Osteoblast (primary cell): ENCODE measurements around the gene ATOH8. TPM values are rescaled to one million over a fixed set of nuclear protein-coding genes. Genes with fewer than 3 reads are reported as not detected.
A peak's percentile ranks its signal among the peaks of the same experiment; 100 is the strongest.
"Not testable (repeated sequence)": the region's sequence is repeated elsewhere in the genome, so short reads cannot be mapped to it uniquely, and the experiment has no call there.

ENCODE experiments used
- DNase-seq: peaks from one replicate; pipeline ENCODE4 v3.0.0; 2011; ENCODE audit warnings: low spot score, mixed read lengths; ENCODE audit not compliant: insufficient read length; ENCODE audit errors: missing footprints
- H2AFZ ChIP-seq: 2 replicates; pipeline ENCODE4 v1.6.0; 2011; ENCODE audit warnings: mild to moderate bottlenecking, low read length
- H3K27ac ChIP-seq: 2 replicates; pipeline ENCODE4 v1.5.1; 2011; ENCODE audit warnings: mild to moderate bottlenecking, low read depth, low read length, moderate library complexity
- H3K27me3 ChIP-seq: 2 replicates; pipeline ENCODE4 v1.6.0; 2012; ENCODE audit warnings: mild to moderate bottlenecking, control low read depth, inconsistent platforms, low read length, moderate library complexity; ENCODE audit not compliant: insufficient read depth
- H3K36me3 ChIP-seq: 2 replicates; pipeline ENCODE4 v1.5.1; 2011; ENCODE audit warnings: mild to moderate bottlenecking, low read length, control low read depth, moderate library complexity; ENCODE audit not compliant: insufficient read depth
- H3K4me1 ChIP-seq: 2 replicates; pipeline ENCODE4 v1.5.1; 2011; ENCODE audit warnings: mild to moderate bottlenecking, low read length, control low read depth, moderate library complexity; ENCODE audit not compliant: insufficient read depth
- H3K4me2 ChIP-seq: 2 replicates; pipeline ENCODE4 v1.6.0; 2011; ENCODE audit warnings: mild to moderate bottlenecking, low read length; ENCODE audit not compliant: insufficient read depth
- H3K4me3 ChIP-seq: fragments of 200-600 bp; sonication (generic); 3 replicates; pipeline ENCODE4 v1.5.1; 2012; ENCODE audit warnings: mild to moderate bottlenecking, low read length, inconsistent platforms; ENCODE audit not compliant: insufficient read depth
- H3K79me2 ChIP-seq: 2 replicates; pipeline ENCODE4 v1.6.0; 2012; ENCODE audit warnings: mild to moderate bottlenecking, low read length, control low read depth, inconsistent platforms; ENCODE audit not compliant: insufficient read depth
- H3K9me3 ChIP-seq: 2 replicates; pipeline ENCODE4 v1.5.1; 2011; ENCODE audit warnings: low read depth, low read length, control low read depth
- H4K20me1 ChIP-seq: 2 replicates; pipeline ENCODE4 v1.6.0; 2012; ENCODE audit warnings: mild to moderate bottlenecking, low read length, control low read depth; ENCODE audit not compliant: insufficient read depth
- CTCF ChIP-seq: IDR thresholded peaks from 2 replicates; pipeline ENCODE4 v1.5.1; 2011; ENCODE audit warnings: mild to moderate bottlenecking, low read depth, low read length, moderate library complexity; ENCODE audit errors: extremely low read depth
- total RNA-seq: library from RNA; depleted of rRNA; stranded (reverse); fragments of >200 nt; gene quantifications from 2 replicates; pipeline ENCODE4 v1.2.3, GENCODE V29; 2012

The ATOH8 gene
- total RNA-seq, 1 donor, result 35.1 TPM

GRCh38 chr2:85712336-85712735 lies 41.5 kb upstream of the ATOH8 start:
- TF ChIP-seq CTCF, result no peak
- H3K4me1 ChIP-seq, result peaks cover 19% of the 10 kb centered on the region
- DNase-seq, result no peak

GRCh38 chr2:85712849-85713612 lies 40.8 kb upstream of the ATOH8 start:
- Histone ChIP-seq H3K4me3 (peak overlapping the region; percentile 11), H3K36me3 (no peaks in the 10 kb centered on the region), H3K27ac (peak overlapping the region; percentile 51), H2AFZ (no peak overlapping the region), H3K4me2 (peak overlapping the region; percentile 63), H3K4me1 (peaks cover 17% of the 10 kb centered on the region), H3K27me3 (peaks cover 5% of the 10 kb centered on the region), H3K79me2 (no peaks in the 10 kb centered on the region), H3K9me3 (no peaks in the 10 kb centered on the region), H4K20me1 (no peaks in the 10 kb centered on the region)
- DNase-seq, result peak; percentile 92
- TF ChIP-seq CTCF, result no peak

More at GRCh38 chr2:85712336-85712735, 41.5 kb upstream of the ATOH8 start:
- Histone ChIP-seq H2AFZ (no peak overlapping the region), H3K27me3 (peaks cover 5% of the 10 kb centered on the region), H4K20me1 (no peaks in the 10 kb centered on the region), H3K36me3 (no peaks in the 10 kb centered on the region), H3K79me2 (no peaks in the 10 kb centered on the region), H3K9me3 (no peaks in the 10 kb centered on the region), H3K4me2 (no peak overlapping the region), H3K4me3 (no peak overlapping the region), H3K27ac (no peak overlapping the region)

- no peak overlapping the region for H3K27ac ChIP-seq
- H2AFZ ChIP-seq, result no peak overlapping the region
- no peaks in the 10 kb centered on the region for H3K36me3 ChIP-seq
- no peak overlapping the region for H3K4me2 ChIP-seq
- no peak for TF ChIP-seq CTCF
- H3K9me3 ChIP-seq, result no peaks in the 10 kb centered on the region
- DNase-seq, result no peak
- H3K4me1 ChIP-seq, result peaks cover 17% of the 10 kb centered on the region
- H3K4me3 ChIP-seq, result no peak overlapping the region
- no peaks in the 10 kb centered on the region for H4K20me1 ChIP-seq
- no peaks in the 10 kb centered on the region for H3K79me2 ChIP-seq
- H3K27me3 ChIP-seq, result peaks cover 5% of the 10 kb centered on the region
Measured at GRCh38 chr2:85713836-85714235, 40.0 kb upstream of the ATOH8 start.

GRCh38 chr2:85714421-85714820 lies 39.4 kb upstream of the ATOH8 start:
- H3K27ac ChIP-seq, H3K79me2 ChIP-seq, H3K27me3 ChIP-seq, H3K4me3 ChIP-seq, H4K20me1 ChIP-seq, H3K4me2 ChIP-seq, H2AFZ ChIP-seq, H3K9me3 ChIP-seq, DNase-seq, H3K36me3 ChIP-seq: not testable (repeated sequence)
- peaks cover 17% of the 10 kb centered on the region for H3K4me1 ChIP-seq
